ENCODE measurements around the gene FGF21.
A peak's percentile ranks its signal among the peaks of the same experiment; 100 is the strongest.

FGF21 gene

DNA sequence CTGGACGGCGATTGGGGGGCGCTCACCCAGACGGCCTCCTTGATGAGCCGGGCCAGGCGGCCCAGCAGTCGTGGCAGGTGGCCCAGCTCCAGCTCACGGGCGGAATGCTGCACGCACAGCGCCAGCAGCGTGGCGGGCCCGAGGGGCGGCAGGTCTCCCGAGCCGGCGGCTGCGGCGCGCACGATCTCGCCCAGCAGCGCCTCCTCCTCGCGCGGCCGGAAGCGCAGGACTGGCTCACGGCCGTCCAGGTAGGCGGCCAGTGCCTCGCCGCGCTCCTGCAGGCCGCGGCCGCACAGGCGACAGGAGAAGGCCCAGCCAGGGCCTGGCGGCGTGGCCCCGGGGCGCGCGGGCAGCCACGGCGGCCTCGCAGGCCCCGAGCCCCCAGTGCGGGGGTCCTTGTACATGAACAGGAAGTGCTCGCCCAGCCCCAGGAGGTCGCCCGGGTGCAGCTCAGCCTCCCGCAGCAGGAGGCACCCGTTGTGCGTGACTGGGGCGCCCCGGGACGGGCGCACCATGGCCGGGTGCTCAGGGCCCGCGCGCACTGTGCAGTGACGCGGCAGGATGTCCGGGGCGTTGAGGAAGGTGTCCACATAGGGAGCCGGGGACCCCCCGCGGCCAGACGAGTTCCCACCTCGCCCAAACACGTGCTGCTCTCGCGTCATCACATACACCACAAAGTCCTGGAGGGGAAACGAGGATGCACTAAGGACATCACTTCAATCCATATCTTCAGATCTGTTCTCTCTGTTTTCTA, 26.2 kb upstream of the FGF21 start:
- no peak for DNase-seq

DNA sequence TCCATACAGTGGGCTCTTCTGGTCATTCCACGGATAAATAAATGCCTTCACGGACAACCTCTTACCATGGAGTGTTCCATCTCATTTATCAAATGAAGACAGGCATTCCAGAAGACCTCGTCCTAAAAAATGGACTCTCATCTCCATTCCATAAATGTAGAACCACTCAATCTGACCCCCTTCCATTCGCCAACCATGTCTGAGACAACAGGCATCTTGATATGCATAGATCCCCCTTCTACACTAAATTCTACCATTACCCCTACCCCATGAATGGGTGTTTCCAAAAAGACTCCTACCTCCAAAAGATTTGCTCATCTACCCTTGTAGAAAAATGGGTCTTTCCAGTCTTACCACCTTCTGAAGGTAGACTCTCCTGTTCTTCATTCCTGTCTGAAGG, 23.9 kb upstream of the FGF21 start:
- no peak for DNase-seq

DNA sequence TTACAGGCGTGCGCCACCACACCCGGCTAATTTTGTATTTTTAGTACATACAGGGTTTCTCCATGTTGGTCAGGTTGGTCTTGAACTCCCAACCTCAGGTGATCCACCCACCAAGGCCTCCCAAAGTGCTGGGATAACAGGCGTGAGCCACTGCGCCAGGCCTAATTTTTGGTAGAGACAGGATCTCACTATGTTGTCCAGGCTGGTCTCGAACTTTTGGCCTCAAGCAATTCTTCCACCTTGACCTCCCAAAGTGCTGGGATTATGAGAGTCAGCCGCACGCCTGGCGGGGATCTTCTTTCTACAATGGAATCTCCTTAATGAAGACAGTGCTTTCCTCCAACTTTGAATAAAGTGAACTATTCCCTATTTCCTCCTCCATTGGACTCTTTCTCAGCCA, 20.7 kb upstream of the FGF21 start:
- DNase-seq: no peak

DNA sequence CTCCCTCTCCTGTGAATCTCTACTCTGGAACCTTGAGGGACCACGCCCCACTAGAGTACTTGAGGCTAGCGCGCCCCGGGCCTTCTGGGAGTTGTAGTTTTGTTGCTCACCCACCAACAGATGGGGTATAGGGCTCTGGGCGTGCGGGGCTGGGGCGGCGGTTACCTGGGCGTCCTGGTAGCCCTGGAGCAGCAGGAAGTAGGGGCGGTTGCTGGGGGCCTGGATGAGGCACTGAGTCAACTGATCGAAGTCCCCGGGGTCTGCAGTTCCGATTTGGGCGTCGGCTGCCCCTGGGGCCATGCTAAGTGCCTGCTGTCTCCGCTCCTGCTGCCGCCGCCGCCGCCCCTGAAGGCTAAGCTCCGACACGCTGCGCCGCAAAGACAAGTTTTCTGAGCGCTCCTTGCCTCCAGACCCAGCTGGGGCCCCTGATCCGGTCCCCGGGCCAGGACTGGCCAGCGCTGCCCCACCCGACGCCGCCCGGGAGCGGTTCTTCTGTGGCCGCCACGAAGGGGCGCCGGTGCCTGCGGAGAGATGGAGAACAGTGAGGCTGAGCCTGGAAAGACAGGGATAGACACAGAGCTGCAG, 20.2 kb upstream of the FGF21 start:
- DNase-seq: no peak

DNA sequence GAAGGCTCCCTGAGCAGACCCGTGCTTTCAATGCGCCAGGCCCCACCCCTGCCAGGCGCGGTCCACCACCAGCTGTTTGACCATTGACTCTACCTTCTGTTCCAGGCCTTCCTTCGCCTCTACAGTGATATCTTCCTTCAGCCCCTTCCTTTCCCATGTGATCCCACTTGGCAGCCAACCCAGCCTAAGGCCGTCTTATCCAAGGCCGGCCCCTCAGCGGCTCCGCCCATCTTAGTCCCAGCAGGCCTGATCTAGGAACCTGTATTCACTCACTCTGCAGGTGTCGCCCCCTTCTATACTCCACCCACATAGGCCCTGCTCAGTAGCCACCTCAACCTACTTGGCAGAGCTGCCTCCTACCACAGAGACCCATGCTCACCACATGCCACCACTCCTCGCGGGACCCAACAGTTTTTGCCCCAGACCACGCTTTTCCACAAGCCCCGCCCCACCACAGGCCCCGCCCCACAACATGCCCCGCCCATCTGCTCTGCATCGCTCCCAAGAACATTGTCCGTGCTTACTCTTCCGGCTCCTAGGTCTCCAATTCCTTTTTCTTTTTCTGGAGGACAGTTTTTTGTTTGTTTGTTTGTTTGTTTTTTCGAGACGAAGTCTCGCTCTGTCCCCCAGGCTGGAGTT, 17.8 kb upstream of the FGF21 start:
- no peak for DNase-seq

DNA sequence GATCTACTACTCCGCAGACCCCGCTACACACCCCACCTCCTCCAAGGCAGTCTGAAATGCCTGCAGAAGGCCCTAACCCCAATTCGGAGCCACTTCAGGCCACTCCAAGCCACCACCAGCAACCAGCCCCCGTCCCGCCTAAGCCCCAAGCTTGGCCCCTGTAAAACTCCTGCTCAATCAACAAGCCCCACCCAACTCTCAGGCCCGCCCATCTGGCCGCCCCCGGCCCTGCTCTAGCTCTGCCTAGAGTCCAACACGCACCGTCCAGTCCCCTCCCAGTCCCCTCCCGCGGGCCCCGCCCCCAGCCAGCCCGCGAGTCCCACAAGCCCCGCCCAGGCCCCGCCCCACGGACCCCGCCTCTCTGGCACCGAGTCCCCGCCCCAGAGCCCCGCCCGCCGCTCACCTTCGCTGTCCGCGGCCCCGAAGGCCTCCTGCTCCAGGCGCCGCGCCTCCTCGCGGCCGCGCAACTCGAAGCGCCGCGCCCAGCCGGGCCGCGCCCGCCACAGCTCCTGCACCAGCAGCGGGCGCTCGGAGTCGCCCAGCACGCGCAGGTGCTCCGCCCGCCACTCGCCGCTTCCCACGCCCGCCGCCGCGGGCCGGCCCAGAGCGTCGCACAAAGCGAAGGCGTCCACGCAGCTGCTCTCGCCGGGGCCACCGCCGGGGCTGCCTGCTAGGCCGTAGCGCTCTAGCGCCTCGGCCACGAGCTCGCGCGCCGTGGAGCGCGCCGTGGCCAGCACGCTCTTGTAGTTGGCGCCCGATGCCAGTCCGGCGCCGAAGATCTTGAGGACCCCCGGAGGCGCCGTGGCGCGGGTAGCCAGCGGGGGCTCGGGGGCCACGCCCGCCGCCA, 16.5 kb upstream of the FGF21 start:
- DNase-seq: peak; percentile 85 to 98 (median 92)

DNA sequence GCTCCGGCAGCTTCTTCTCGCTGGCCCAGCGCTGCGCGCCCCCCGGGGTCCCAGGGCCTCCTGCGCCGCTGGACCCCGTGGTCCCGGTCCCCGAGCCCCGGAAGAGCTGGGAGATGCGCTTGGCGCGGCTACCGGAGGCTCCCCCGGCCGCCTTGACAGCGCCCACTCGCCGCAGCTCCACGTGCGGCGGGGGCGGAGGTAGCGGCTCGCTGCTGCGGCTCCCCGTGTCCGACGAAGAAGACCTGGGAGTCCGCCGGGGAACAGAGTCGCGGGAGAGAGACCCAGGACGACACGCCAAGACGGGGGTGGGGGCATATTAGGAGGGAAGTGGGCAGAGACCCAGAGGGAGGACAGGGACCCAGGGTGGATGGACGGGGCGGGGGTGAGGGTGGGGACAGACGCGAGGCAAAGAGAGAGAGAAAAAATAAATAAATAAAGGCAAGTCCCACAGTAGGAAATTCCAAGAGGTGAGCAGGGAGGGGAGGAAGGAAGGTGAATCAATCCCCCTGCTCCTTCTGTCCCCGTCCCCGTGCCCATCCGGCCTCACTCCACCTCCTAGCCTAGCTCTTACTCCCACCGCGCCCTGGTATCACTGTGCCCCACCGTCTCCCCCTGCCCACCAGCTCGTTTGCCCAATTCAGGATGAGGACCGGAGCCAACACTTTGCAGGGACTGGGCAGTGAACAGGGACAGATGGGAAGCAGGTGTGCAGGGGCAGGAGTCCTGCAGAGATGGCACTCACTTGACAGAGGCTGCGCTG, 15.7 kb upstream of the FGF21 start:
- peak in 2 of 3 donors; percentile 20 to 32 for DNase-seq

DNA sequence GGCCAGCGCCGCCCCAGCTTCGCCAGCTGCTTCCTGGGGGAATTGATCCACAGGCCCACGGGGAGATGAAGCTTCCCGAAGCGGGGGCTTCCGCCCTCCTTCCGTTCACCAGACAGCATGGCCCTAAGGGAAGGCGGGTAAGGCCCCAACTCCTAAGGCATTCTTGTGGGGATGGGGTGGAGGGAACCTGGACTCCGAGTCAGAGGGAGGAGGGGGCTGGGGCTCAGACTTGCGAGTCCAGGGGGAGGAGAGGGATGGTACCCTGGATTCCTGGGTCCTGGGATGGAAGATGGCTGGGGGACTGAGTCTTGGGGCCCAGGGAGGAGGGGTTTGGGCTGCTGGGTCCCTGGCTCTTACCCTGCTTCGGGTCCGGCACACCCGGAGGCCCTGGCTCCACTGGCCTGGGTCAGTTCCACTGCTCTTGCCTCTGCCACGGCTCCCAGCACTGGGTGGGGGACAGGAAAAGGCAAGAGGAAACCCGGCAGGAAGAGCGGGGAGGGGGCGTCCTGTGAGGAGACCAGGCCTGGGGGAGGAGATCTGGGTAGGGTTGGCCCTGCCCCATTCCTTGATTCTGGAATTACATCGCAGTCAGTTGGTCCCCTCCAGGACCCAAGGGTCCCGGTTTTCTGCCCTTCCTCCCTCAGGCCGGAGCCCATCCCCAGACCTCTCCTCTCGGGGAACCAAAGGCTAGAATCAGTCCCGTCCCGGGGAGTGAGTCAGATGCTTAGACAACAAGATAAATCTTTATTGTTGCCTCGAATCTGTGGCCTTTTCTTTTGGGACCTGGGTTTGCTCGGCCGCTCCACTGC, 15.0 kb upstream of the FGF21 start, which contains the start of gene RASIP1:
RASIP1 (minus strand) TSS at position 447 of the 809 bp plus-strand sequence; CDS start at position 119, 328 bp downstream.
- no peak for DNase-seq

DNA sequence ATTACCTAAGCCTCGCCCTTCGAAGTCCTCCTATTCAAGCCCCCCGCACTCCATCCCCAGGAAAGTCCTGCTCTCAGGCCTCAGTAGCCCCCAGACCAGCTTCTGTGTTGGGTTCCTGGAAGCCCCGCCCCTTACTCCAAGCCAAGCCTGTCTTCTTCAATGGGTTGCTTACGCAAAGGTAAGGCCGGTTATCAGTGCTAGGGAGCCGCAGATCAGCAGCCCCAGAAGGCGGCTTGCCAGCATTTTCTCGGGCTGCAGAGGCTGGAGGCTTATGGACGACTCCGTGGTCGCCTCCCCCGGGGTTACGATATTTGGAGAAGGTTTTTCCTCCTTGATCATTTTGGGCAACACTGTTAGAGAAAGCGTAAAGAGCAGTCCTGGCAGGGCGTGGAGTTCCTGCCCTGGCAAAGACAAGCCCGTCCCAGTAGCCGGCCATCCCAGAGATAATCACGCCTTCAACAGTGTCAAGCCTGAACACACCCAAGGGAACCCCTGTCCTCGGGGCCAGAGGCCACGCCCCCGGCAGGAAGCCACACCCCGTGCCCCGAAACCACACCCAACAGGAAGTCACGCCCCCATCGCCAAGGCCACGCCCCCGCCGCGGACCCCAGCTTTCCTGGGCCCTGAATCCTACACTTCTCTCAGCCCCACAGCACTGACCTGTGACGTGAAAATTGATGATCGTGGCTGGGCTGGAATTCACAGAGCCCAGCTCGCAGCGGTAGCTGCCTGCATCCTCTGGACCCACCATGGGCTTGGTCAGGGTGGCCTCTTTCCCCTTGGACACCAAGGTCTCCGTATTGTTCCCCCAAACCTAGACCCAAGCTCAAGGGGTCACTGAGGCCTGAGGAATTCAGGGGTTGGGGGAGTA, 14.0 kb upstream of the FGF21 start:
- peak in 1 of 3 donors; percentile 44 for DNase-seq

DNA sequence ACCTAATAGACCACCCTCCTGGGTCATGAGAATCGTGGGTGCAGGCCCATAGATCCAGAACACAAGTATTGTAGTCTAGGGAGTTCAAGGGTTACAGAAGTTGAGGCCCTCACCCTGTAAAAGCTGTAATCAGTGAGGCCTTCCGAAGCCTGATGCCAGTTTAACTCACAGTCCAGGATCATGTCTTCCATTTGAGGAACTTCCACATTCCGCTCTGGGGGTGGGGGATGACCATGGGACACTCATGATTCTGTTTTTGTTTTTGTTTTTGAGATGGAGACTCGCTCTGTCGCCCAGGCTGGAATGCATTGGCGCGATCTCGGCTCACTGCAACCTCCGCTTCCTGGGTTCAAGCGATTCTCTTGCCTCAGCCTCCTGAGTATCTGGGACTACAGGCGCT, 13.2 kb upstream of the FGF21 start:
- peak; percentile 74 to 77 (median 75) for DNase-seq

DNA sequence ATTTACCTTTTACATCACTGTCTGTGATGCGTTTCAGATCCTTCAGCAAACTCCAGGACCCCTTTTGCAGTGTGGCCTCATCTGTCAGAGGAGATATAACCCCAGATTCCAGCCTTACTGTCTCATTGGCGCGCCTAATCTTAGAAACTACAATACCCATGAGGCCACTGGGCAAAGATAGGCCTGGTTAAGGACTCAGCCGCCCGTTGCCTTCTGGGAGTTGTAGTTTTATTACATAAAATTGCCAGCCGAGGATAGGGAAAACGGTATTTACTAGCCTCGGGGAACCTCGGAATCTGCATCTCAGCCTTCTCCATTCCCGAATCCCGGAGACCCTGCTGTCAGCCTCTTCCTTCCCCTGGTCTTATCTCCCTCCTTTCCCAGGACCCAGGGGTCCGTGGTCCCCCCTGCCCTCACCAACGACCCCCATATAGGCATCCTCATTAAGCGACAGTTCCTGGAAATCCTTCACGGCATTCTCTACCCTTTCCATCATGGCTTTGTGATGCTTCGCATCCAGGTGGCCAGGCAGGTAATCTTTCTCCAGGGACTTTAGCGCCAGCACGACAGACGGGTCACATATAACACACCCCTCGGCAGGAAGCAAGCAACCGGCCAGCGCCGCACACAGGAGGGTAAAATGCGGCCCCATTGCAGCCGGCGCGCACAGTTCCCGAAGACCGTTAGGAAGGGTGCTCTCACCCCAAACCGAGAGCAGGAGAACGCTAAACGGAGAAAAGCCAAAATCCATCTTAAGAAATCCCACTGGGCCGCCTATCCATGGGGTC, 9.9 kb upstream of the FGF21 start:
- DNase-seq: peak; percentile 79 to 84 (median 81)

DNA sequence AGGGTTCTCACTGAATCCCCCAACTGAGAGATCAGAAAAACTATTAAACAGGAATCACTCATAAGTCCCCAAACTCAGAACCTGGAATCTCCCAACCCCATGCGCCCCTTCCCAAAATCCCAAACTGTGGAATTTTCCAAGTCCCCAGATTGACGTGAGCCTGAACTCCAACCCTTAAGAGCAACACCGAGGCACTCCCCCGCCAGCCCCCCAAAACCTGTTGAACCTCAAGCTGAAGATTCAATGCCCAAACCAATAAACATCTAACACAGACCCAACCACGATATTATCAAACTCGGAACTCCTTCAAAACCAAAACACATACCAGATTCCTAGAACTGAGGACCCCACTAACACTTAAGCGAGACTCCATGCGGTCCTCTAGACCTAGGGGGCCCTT, 9.2 kb upstream of the FGF21 start:
- DNase-seq: no peak

DNA sequence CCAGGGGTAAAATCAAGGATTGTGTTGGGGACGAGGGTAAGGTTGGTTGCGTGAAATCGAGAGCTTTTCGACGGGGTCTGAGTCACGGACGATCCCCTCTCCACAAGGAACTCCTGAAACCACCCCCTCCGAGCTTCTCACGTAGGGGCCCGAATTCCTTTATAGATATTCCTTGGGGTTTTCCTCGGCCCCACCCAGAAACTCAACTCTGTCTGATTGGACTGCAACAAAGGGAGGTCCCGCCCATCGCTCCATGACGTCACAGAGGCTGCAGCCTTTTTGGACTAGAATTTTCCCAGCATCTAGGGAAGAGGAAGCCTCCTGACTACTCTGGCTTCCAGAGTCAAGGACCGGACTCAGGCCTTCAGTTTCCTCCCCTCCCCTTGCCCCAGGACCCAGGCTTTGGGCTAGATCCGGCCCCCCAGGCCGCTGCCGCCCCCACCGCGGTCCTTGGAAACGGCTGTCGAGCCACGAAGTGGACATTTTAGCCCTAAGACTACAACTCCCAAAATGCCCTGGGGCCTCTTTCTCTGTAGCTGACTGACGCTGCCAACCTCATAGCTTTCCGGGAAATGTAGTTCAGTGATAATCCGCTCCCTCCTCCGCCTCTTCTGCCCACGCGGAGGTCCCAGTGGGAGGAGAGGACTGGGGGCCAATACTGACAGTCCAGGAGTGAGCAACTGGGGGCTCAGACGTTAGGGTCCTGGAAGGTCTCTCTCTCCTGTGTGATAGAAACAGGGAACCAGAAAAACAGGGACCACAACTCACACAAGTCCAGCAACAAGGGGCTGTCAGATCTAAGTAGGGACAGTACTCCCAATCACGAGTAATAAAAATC, 8.4 kb upstream of the FGF21 start, which contains the start of gene IZUMO1:
IZUMO1 (minus strand) TSS at position 172 of the 838 bp plus-strand sequence. CDS start 1,050 bp downstream, outside the sequence.
- peak; percentile 93 to 94 (median 93) for DNase-seq

DNA sequence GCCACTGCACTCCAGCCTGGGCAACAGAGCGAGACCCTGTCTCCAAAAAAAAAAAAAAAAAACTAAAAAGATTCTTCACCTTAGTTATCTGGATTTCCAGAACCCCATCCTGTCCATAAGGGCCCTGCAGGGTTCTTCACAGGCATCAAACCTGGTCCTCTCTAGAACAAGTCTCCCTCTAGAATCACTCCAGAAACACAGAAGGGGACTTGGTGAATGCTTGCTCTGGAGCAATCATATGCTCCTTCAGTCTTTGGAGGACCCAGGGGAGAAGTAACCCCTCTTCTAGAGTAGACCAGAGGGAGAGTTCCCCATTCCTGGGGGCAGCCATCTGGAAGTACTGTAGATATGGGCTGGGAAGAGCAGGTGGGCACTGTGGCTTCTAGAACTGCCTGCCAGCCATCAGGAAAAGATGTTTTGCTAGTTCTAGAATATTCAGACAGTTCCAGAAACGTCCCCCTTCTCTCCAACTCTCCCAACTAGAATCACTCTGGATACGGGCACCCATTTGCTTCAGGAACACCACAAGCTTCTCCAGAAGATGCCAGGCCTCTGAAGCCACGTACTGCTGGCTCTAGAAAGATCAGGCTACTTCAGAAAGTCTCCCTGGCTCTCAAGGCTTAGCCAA, 5.6 kb upstream of the FGF21 start:
- no peak for DNase-seq

DNA sequence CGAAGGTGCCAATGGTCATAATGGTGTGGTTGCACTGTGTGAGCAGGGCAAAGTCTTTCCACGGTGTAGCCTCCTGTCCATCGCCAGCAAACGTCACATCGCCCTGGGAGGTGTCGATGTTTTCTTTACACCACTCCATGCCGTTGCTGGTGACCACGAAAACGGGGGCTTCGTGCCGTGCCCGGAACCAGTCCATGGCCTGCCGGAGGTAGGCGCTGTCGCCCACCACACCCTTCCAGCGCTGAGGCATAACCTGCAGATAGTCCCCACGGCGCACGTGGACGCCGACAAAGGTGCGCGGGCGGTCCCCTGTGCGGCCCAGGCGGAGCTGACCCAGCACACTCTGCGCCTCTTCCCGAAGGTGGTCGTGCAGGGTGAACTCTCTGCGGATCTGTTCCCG, 5.0 kb upstream of the FGF21 start:
- DNase-seq: no peak

DNA sequence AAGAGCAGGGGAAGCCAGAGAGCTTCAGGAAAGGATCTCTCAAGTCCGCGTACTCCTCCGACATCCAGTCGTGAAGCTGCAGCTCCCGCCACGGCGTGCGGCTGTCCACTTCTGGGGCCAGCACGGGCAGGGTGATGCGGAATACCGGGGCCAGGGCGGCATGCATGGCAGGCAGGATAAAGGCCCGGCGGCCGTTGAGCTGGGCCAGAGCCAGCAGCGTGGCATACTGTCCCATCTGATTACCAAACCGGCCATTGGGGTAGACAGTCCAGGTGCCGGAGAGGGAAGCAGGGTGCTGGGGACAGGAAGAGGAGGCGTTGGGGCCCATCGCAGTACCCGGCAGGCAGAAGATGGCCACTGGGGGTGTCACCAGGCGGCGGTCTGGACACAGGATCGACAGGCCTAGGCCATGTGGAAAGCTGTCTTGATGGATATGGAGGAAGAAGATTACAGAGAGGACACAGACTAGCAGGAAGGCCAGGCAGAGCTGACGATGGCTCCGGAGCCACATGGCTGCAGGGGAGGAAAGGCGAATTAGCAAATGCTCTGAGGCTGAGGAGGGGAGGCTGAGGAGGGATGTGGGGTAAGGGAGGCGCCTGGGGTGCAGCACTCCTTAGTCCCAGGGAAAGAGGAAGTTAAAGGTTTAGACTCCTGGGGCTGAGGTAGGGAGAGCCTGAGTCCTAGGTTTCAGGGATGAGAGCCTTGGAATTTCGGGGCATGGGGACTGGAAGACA, 4.4 kb upstream of the FGF21 start:
- DNase-seq: no peak

DNA sequence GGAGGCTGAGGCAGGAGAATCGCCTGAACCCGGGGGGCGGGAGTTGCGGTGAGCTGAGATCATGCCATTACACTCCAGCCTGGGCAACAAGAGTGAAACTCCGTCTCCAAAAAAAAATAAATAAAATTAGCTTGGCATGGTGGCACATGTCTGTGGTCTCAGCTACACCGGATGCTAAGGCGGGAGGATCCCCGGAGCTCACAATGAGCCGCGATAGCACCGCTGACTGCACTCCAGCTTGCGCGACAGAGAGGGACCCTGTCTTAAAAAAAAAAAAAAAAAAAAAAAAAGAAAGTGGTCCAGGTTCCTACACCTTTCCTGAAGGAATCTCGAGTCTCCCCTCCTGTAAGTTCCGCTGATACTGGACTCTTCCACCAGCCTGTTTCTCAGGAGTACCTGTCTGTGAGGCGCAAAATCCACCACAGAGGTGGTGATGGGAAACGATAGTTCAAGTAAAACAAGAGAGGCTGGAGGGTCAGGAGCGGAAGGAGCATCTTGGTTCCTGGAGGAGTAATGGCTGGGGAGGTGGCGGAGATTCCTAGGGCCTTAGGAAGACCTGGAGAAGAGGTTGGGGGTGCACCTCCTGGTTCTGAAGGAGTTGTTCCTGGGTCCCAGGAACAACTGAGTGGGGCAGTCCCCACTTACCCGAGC, 3.4 kb upstream of the FGF21 start:
- no peak for DNase-seq

Data from suppressor macrophage treated with lipopolysaccharide for 1 hour (primary cell).